ENCODE measurements around the gene PLEKHA6.

The PLEKHA6 gene

GRCh38 chr1:204272505-204272904, 87.2 kb downstream of the PLEKHA6 start:
- TF ChIP-seq, protein P1, sequence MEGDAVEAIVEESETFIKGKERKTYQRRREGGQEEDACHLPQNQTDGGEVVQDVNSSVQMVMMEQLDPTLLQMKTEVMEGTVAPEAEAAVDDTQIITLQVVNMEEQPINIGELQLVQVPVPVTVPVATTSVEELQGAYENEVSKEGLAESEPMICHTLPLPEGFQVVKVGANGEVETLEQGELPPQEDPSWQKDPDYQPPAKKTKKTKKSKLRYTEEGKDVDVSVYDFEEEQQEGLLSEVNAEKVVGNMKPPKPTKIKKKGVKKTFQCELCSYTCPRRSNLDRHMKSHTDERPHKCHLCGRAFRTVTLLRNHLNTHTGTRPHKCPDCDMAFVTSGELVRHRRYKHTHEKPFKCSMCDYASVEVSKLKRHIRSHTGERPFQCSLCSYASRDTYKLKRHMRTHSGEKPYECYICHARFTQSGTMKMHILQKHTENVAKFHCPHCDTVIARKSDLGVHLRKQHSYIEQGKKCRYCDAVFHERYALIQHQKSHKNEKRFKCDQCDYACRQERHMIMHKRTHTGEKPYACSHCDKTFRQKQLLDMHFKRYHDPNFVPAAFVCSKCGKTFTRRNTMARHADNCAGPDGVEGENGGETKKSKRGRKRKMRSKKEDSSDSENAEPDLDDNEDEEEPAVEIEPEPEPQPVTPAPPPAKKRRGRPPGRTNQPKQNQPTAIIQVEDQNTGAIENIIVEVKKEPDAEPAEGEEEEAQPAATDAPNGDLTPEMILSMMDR (IDR thresholded peaks at IDR 0.05; ENCODE audit: poor library complexity, severe bottlenecking), result no peak
- H3K9me3 ChIP-seq (ENCODE audit: severe bottlenecking), result no peaks in the 10 kb centered on the region
- no peak for ATAC-seq (ENCODE audit: low read depth)
- H3K4me1 ChIP-seq (ENCODE audit: insufficient read depth, poor library complexity, severe bottlenecking), result no peaks in the 10 kb centered on the region
- no peak overlapping the region for H3K4me3 ChIP-seq (ENCODE audit: severe bottlenecking)
- H3K36me3 ChIP-seq (ENCODE audit: low read depth), result no peaks in the 10 kb centered on the region
- H3K27me3 ChIP-seq (ENCODE audit: insufficient read depth, poor library complexity, severe bottlenecking), result no peaks in the 10 kb centered on the region
- no peak for DNase-seq (ENCODE audit: low spot score)
- H3K27ac ChIP-seq (ENCODE audit: poor library complexity, severe bottlenecking), result no peak overlapping the region

GRCh38 chr1:204271970-204272369, 87.8 kb downstream of the PLEKHA6 start:
- no peak overlapping the region for H3K27ac ChIP-seq (ENCODE audit: poor library complexity, severe bottlenecking)
- H3K27me3 ChIP-seq (ENCODE audit: insufficient read depth, poor library complexity, severe bottlenecking), result no peaks in the 10 kb centered on the region

DNA sequence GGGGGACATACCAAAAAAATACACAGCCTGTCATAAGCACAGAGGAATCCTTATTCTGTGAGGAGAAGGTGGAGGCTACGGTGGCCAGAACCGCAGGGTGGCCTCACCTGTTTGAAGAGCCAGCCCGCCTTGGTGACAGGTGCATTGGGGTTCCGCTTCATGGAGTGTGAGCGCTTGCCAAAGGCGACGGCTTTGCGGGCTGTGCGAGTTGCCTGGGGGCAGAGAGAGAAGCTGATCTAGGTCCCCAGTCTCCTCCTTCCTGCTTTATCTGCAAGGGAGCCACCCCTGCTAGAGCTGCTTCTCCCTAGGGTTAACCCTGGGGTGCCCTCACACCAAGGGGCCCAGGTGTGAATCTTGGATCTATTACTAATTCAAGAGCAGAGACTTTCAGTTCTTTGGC, 91.6 kb downstream of the PLEKHA6 start:
- Histone ChIP-seq H3K27ac (ENCODE audit: poor library complexity, severe bottlenecking) (no peak overlapping the region), H3K4me1 (ENCODE audit: insufficient read depth, poor library complexity, severe bottlenecking) (no peaks in the 10 kb centered on the region), H3K9me3 (ENCODE audit: severe bottlenecking) (no peaks in the 10 kb centered on the region), H3K4me3 (ENCODE audit: severe bottlenecking) (no peak overlapping the region), H3K27me3 (ENCODE audit: insufficient read depth, poor library complexity, severe bottlenecking) (no peaks in the 10 kb centered on the region), H3K36me3 (ENCODE audit: low read depth) (no peaks in the 10 kb centered on the region)
- DNase-seq (ENCODE audit: low spot score) (no peak), ATAC-seq (ENCODE audit: low read depth) (no peak)
- TF ChIP-seq, protein P1 (IDR thresholded peaks at IDR 0.05; ENCODE audit: poor library complexity, severe bottlenecking), result no peak

More at GRCh38 chr1:204271970-204272369, 87.8 kb downstream of the PLEKHA6 start:
- Histone ChIP-seq H3K9me3 (ENCODE audit: severe bottlenecking) (no peaks in the 10 kb centered on the region), H3K4me3 (ENCODE audit: severe bottlenecking) (no peak overlapping the region), H3K36me3 (ENCODE audit: low read depth) (no peaks in the 10 kb centered on the region), H3K4me1 (ENCODE audit: insufficient read depth, poor library complexity, severe bottlenecking) (no peaks in the 10 kb centered on the region)
- ATAC-seq (ENCODE audit: low read depth) (no peak), DNase-seq (ENCODE audit: low spot score) (no peak)
- TF ChIP-seq, protein P1 (IDR thresholded peaks at IDR 0.05; ENCODE audit: poor library complexity, severe bottlenecking), result no peak

- no peaks in the 10 kb centered on the region for H3K36me3 ChIP-seq (ENCODE audit: low read depth)
- H3K4me3 ChIP-seq (ENCODE audit: severe bottlenecking), result no peak overlapping the region
- no peaks in the 10 kb centered on the region for H3K4me1 ChIP-seq (ENCODE audit: insufficient read depth, poor library complexity, severe bottlenecking)
- H3K27ac ChIP-seq (ENCODE audit: poor library complexity, severe bottlenecking), result no peak overlapping the region
- DNase-seq (ENCODE audit: low spot score) (no peak), ATAC-seq (ENCODE audit: low read depth) (no peak)
- TF ChIP-seq, protein P1 (IDR thresholded peaks at IDR 0.05; ENCODE audit: poor library complexity, severe bottlenecking), result no peak
- H3K27me3 ChIP-seq (ENCODE audit: insufficient read depth, poor library complexity, severe bottlenecking), result no peaks in the 10 kb centered on the region
- no peaks in the 10 kb centered on the region for H3K9me3 ChIP-seq (ENCODE audit: severe bottlenecking)
These were observed 92.5 kb downstream of the PLEKHA6 start for GRCh38 chr1:204267191-204267601.

- Histone ChIP-seq H3K4me3 (ENCODE audit: severe bottlenecking) (no peak overlapping the region), H3K4me1 (ENCODE audit: insufficient read depth, poor library complexity, severe bottlenecking) (no peaks in the 10 kb centered on the region), H3K27ac (ENCODE audit: poor library complexity, severe bottlenecking) (no peak overlapping the region), H3K36me3 (ENCODE audit: low read depth) (no peaks in the 10 kb centered on the region), H3K9me3 (ENCODE audit: severe bottlenecking) (no peaks in the 10 kb centered on the region), H3K27me3 (ENCODE audit: insufficient read depth, poor library complexity, severe bottlenecking) (no peaks in the 10 kb centered on the region)
- TF ChIP-seq, protein P1 (IDR thresholded peaks at IDR 0.05; ENCODE audit: poor library complexity, severe bottlenecking), result no peak
- DNase-seq (ENCODE audit: low spot score) (no peak), ATAC-seq (ENCODE audit: low read depth) (no peak)
These were observed 93.2 kb downstream of the PLEKHA6 start for GRCh38 chr1:204266504-204267034.
